ENCODE results near the gene EIF2D.

The EIF2D gene

GRCh38 chr1:206544562-206545257 is 67.6 kb downstream of the EIF2D start:
- peak; percentile 48 for DNase-seq
